HG02943 (cell line): Measurements from ENCODE around the gene HIF1AN.

ENCODE experiments used
- ATAC-seq: cut with Tn5 transposase; IDR thresholded peaks from one replicate; pipeline ENCODE4 v1.9.1; 2021; ENCODE audit warnings: mild to moderate bottlenecking, low read depth, moderate library complexity; ENCODE audit not compliant: unreplicated experiment

HIF1AN gene

GRCh38 chr10:100520811-100521210, 14.9 kb upstream of the HIF1AN start:
- ATAC-seq = no peak

DNA sequence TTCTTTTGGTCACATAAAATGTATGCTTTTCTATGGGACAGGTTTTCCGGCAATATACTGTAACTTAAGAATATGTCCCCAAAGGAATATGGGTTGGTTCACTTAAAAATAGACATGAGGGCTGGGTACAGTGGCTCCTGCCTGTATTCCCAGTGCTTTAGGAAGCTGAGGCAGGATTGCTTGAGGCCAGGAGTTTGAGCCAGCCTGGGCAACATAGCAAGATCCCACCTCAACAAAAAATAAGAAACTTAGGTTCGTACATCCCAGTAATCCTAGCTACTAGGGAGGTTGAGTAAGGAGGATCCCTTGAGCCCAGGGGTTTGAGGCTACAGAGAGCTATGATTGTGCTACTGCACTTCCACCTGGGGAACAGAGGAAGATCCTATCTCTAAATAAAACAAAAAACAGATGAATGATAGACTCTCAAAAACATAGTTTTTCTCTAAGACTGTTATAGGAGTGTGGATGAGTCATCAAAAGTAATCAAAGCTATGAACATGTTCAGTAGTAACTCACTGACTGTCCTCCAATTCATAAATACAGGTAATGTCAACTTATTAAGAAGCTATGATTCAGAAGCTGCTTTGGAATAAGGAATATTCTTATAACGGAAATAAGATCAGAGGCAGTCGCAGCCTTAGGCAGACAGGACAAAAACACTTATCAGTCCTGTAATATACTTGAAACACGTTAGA, 13.5 kb upstream of the HIF1AN start:
- ATAC-seq = no peak

GRCh38 chr10:100522945-100523344, 12.8 kb upstream of the HIF1AN start:
- ATAC-seq = no peak

- no peak for ATAC-seq
Measured at GRCh38 chr10:100524206-100524605, 11.5 kb upstream of the HIF1AN start.

DNA sequence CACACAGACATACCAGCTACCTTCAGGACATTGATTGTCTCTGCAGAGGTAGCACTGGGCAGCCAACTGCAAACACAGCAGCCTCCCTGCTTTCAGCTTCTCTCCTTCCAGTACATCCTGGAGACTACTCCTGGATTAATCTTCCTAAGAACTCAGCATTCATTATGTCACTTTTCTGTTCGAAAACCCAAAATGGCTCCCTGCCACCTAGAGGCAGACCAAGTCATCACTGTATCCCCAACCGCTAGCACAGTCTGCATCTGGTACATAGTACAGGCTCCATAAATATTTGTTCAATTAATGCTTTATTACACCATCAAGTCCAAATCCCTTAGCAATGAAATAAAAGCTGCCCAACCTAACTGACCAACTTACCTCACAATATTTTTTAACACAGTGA, 11.1 kb upstream of the HIF1AN start:
- ATAC-seq = no peak

DNA sequence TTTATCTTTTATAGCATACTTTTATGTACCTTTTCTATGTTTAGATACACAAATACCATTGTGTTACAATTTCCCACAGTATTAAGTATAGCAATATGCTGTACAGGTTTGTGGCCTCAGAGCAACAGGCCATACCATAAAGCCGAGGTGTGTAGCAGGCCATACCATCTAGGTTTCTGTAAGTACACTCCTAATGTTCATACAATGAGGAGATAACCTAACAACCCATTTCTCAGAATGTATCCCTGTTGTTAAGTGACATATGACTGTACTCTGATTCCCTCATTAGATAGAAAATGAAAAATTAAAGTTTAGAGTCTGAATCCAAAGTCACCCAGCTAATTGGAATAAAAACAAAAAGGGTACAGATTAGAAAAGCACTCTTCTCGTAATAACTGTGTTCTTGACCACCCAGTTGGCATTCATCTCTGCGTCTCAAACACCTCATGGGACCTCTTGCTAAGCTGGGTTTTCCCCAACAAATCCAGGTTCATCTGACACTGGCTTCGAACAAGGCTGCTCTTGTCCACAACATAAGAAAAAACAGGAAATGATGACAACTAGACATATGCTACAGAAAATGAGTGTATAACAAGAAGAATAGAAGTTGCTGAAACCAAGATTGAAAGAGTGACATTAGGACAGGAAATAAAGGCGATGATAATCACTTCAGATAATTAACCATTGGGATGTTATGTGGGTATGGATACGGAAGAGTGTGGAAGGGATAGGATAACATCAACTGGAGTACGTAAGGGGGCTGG, 7.4 kb upstream of the HIF1AN start:
- ATAC-seq = no peak

GRCh38 chr10:100528921-100529474, 6.7 kb upstream of the HIF1AN start:
- ATAC-seq = no peak

DNA sequence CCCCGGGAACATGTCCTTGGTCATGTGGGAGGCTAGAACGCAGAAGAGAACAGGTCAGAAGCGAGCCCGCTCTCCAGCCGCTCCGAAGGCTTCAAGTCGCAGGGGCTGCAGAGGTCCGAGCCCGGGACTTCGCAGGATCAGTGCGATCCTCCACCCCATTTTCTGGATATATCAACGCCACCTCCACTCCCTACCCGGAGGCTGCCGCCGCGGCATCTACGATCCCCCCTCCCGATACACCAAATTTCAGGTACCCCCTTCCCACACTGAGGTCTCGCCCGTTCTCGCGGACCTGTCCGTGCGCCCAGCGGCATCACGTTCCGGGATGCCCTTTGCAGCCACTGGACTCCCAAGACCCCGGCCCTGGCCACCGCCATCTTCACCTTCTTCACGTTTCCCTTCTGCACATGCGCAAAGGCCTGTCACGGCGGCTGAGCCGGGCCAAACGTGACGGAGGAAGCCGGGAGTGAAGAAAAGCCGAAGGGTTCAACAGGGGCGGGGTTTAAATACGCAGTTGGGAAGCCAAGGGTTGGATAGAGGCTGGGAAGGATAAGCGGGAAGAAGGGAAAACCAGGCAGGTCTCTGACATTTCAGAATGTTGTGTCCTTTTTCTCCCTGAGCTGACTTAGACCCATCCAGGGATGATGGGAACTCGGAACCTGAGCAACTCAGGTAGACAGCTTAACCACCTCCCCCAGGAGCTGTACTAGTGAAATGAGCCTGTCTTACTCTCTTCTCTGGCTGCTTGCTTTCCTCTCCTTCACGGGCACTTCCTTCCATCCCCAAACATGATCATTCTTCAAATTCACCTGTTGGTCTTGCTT, 6.1 kb upstream of the HIF1AN start, which contains the start of gene NDUFB8:
NDUFB8 (minus strand) TSS at position 397 of the 824 bp plus-strand sequence; CDS start at position 377, 20 bp downstream.
- ATAC-seq = no peak

DNA sequence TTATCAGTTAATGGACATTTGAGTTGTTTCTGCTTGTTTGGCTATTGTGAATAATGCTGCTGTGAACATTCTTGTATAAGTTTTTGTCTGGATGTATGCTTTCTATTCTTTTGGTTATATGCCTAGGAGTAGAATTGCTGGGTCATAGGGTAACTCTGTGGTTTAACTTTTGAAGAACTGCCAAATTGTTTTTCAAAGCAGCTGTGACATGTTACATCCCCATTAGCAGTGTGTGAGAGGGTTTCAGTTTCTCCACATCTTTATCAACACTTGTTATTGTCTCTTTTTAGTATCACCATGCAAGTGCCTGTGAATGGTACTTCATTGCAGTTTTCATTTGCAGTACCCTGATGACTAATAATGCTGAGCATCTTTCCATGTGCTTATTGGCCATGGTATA, 4.0 kb upstream of the HIF1AN start:
- no peak for ATAC-seq

- no peak for ATAC-seq
Measured at GRCh38 chr10:100534726-100535125, 1.0 kb upstream of the HIF1AN start.

- no peak for ATAC-seq
Measured at GRCh38 chr10:100535338-100535714, 417 bp upstream of the HIF1AN start.

GRCh38 chr10:100537475-100537874, 1.7 kb downstream of the HIF1AN start:
- no peak for ATAC-seq

DNA sequence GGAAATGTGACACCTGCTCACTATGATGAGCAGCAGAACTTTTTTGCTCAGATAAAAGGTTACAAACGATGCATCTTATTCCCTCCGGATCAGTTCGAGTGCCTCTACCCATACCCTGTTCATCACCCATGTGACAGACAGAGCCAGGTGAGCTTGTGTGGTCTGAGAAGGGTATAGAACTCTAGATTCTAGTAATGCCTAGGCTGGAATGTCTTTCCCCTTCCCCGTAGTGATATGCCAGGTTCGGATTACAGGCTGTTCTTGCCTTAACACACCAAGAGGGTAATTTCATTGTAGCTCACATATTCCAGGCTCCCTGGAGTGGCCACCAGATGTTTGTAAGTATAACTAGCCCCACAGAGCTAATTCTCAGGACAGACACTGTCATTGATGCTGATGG, 9.2 kb downstream of the HIF1AN start:
- ATAC-seq = no peak

- ATAC-seq = no peak
Measured at GRCh38 chr10:100551196-100551595, 15.5 kb downstream of the HIF1AN start.

DNA sequence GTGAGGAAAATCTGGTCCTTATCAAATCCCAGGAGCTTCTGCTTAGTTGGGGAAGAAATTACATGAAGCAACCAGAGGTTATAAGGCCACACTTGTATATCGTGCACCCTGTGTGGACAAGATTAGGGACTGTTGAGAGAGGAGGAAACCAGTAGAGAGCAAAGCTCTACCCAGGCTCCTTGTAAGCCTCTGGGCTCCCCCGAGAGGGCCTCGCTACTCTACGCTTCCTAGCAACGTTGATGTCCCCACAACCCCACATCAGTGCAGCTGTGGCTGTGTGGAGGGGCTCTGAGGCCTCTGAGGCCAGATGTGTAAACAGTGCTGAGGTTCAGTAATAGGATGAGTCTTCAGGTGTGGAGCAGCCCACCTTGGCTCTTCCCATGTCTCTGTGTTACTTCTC, 16.0 kb downstream of the HIF1AN start:
- ATAC-seq = no peak

- ATAC-seq = no peak
Measured at GRCh38 chr10:100553929-100554328, 18.2 kb downstream of the HIF1AN start.

DNA sequence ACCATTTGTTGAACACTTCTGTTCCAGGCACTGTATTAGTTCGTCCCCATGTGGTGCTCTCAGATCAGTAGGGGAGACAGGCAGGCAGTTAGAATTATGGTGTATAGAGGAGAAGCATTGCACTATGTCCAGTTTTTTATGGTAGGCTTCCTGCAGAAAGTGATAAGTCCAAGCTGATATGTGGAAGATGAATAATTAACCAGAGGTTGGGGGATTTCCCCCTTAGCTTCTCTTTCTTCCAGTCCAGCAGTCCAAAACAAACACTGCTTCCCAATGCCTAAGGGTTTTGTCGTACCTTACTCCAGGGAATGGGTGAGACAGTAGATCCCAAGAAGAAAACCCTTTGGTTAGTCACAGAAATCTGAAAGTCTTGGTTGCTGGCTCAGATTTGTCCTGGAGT, 19.2 kb downstream of the HIF1AN start:
- no peak for ATAC-seq

DNA sequence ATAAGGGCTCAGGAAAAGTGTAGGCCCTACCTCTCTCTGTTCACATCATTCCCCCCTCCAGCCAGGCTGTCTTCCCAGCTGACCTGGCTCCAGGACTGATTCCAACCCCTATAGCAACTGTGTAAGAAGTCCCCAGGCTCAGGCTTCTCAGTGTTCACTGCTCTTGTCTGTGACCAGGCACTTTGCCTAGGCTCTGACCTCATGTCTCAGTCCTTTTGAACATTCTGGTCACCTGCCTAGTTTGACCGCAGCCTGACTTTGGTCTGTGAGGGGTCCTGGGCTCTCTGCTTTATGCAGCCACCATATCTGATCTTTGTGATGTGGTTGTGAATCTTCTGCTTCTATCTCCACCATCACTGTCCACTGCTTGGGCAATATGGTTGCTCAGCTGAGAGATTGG, 24.5 kb downstream of the HIF1AN start:
- no peak for ATAC-seq

- ATAC-seq = no peak
Measured at GRCh38 chr10:100561005-100561404, 25.3 kb downstream of the HIF1AN start.

DNA sequence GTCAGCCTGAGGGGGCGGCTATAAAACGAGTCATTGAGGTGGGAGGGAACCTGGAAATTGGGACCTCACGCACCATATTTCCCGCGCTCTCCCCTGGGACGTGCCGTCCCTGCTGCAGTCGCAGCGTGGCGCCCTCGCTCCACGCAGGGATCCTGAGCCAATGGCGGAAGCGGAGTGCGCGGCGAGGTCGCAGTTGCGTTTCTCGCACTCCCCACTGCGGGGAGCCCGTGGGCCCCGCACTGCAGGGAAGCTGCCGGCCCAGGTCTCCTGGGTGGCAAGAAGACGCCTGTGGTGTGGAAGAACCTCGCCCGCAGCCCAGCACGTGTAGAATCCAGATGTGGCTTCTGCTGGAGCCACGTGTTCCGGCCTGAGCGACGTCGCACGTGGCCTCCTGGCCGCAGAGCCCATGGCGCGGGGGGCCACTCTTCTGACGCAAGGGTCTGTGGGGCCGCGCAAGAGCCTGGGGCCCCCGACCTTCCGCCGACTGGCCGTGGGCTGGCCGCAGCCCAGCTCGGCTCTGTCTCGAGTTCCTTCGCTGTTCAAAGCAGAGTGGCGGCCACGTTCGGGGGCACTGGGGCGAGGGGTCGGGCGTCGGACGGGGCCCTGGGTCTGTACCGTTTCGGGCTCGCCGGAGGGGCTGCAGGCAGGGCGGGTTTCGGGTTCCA, 26.4 kb downstream of the HIF1AN start:
- ATAC-seq = no peak
